GM21619 (cell line): ENCODE measurements around the gene DNAH7.

ENCODE experiments used
- ATAC-seq: cut with Tn5 transposase; IDR thresholded peaks from one replicate; pipeline ENCODE4 v1.9.1; 2021; ENCODE audit not compliant: unreplicated experiment

The DNAH7 gene

DNA sequence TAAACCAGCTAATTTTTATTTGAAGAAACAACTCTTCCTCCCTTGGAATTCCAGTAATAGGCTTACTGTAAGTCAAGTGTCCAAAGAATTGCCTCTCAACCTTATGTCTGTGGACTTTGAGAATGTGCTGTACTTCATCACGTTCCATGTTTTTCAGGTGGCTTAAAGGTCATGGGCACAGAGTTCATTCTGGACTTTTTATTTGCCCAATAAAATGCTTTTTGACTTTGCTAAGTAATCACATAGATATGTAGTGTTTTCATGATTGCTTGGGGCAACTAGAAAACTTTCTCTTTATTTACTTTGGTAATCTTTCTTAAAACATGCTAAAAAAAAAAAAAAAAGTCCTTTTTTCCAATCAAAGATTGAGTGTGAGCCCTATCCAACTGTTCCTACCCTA, 10.4 kb upstream of the DNAH7 start:
- ATAC-seq: no peak

DNA sequence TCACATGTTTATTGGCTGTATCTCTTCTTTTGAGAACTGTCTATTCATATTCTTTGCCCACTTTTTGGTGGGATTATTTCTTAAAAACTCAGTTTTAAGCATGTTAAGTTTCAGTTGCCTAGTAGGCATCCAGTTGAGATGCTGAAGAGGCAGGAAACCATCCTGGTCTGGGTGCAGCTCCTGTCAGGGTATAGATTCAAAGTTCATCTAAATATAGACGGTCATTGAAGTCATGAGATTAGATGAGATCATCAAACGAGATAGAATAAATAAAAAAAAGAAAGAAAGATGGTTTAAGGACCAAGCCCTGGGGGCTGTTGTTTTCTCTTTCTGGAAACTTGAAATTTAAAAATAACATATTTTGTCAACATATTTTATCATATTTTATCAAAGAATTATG, 9.2 kb upstream of the DNAH7 start:
- ATAC-seq: no peak

DNA sequence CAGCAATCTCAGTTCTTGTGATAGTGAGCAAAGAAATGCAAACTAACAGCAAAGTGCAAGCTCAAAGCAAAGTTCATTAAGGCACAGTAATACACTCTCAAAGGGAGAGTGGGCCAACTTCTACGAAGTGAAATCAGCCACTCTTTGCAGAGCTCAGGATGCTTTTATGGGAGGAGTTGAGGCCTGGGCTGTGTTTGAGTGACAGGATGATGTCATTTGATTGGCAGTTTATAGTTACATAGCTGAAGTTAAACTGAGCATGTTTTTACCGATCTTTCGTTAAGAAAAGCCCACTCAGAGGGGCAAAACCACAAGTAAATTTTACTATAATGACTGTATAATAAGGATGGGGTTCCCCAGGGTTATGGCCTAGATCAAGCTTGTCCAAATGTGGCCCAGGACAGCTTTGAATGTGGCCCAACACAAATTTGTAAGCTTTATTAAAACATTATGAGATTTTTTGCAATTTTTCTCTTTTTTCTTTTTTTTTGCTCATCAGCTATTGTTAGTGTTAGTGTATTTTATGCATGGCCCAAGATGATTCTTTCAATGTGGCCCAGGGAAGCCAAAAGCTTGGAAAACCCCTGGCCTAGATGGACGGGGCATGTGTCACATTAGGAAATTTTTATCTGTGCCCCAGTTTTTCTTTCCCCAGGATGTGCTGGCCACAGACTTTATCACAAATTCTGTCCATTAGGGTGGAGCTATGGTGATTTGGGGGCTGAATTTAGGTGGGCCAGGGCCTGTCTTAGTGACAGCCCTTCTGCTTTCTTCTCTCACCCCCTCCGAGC, 8.3 kb upstream of the DNAH7 start:
- peak; percentile 43 for ATAC-seq

DNA sequence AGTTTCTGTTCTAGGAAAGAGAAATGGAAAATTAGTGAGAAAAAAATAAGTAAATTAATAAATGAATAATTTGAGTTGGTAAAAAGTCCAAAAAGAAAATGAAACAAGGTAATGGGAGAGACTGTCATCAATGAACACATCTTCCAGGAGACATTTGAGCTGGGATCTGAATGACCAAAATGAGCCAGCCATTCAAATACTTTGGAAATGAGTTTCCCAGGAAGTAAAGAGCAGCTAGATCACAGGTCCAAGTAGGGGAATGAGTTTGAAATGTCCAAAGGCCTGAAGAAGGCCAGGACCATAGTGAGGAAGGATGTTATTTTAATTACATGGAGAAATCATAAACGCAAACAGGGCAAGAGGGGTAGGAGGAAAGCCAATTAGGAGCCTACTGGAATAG, 6.6 kb upstream of the DNAH7 start:
- no peak for ATAC-seq

DNA sequence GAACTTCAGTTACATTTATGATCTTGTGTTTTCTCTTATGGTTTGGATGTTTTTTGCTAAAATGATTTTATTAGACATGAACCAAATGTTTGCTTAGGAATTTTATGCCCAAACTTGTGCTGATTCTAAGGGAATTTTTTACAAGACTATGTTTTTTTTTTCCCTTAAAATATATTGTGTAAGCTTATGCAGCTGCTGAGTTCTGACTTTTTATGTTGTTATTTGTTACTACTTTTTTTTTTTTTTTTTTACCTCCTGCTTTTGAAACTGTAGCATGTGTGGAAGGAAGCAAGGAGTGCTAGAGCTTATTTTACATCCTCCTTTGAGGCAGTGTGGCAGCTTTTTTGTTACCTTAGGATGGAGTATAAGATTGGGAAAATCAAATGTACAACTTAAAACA, 6.0 kb upstream of the DNAH7 start:
- ATAC-seq: no peak

DNA sequence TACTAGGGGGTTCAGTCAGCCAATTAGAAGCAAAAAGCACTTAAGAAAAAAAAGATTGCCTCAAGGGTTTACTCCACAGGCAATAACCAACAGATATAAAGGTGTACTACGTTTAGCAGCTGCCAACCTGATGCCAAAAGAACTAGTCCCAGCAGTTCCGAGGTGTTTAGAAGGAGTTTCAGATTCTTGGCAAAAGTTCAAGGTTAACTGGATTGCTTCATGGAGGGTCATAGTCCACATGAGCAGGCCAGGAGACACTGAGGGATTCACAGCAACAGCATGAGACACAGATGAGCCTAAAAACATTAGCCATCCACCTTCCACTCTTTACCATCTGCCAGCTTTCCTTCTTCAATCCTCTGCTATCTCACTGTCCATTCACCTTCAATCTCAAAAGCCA, 4.9 kb upstream of the DNAH7 start:
- no peak for ATAC-seq

DNA sequence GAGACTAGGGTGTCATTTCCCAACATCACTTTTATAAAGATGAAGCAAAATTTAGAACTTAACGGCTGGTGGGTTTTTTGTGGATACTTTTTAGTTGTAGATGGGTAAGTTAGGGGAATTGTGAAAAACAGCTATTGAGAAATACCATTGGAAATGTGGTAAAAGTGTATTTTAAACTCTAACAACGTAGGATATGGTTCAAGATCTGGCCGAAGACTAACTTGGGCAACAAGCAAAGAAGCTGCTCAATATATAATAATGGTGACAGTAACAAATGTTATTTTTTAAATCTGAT, 1.6 kb downstream of the DNAH7 start:
- ATAC-seq: no peak

DNA sequence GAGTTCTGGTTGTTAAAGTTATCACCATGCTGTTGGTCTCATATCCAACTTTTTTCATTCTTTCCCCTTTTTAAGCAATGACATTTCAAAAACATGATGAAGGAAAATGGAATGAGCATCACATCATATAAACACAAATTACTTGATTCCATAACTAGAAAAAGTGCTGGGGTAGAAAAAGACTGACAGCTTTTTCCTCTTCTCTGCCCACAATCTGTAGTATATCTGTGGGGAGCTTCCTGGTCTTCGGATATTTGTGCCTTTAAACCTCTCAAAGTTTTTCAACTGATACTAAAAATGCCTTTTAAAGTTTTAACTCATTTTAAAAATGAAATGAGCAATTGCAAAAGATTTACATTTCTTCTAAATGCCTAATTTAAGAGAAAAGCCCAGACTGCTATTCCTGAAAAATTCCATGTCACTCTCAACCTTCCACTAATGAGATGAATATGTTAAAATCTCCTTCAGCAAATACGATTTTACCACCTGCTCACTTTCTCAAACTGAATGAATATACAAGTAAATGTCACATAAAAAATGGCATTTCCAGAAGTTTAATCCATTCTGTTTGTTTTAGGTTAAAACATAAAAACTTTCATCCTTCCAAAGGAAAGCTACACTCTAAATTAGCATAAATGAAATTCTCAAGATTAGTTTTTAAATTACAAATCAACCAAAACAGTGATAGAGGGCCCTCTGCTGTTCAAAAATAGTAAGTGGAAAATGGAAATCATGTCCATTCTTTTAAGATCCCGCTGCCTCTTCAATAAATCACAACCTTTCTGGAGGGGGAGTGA, 2.1 kb downstream of the DNAH7 start:
- no peak for ATAC-seq

DNA sequence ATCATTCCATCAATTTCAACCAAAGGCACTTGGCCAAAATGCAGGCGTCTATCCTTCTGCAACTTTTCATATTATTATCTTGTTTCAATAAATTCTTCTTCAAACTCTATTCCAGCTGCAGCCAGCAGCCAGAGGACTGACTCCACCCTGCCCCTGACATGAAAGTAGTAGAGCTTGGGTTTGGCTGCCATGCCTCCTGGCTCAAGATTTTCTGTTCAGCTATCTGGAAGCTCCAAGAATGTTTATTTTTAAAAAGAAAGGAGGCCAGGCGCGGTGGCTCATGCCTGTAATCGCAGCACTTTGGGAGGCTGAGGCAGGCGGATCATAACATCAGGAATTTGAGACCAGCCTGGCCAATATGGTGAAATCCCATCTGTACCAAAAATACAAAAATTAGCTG, 4.9 kb downstream of the DNAH7 start:
- ATAC-seq: no peak

DNA sequence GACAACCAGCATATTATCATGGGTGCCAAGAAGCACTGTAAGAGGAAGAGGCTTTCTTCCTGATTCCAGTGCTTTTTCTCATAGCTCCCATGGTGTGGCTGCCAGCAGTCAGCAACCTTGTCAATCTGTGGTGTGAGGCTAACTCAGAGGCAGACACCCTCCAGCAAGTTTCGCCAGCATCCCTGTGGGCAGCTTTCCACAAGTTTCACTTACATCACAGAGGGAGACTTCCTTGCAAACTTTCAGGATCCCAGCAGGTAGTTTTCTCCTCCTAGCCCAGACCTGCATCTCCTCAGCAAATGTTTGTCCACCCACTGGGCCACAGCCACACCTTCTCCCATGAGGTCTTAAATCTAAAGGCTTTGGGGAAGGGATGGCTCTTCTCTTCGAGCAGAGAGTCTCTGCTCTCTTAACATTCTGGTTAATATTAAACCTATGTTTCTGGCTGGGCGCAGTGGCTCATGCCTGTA, 9.1 kb downstream of the DNAH7 start:
- ATAC-seq: no peak

DNA sequence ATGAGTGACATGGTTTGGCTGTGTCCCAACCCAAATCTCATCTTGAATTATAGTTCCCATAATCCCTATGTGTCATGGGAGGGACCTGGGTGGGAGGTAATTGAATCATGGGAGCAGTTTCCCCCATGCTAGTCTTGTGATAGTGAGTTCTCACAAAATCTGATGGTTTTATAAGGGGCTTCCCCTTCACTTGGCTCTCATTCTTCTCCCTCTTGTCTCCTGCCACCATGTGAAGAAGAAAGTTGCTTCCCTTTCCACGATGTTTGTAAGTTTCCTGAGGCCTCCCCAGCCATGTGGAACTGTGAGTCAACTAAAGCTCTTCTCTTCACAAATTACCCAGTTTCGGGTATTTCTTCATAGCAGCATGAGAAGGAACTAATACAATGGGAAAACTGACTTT, 14.0 kb downstream of the DNAH7 start:
- ATAC-seq: no peak

DNA sequence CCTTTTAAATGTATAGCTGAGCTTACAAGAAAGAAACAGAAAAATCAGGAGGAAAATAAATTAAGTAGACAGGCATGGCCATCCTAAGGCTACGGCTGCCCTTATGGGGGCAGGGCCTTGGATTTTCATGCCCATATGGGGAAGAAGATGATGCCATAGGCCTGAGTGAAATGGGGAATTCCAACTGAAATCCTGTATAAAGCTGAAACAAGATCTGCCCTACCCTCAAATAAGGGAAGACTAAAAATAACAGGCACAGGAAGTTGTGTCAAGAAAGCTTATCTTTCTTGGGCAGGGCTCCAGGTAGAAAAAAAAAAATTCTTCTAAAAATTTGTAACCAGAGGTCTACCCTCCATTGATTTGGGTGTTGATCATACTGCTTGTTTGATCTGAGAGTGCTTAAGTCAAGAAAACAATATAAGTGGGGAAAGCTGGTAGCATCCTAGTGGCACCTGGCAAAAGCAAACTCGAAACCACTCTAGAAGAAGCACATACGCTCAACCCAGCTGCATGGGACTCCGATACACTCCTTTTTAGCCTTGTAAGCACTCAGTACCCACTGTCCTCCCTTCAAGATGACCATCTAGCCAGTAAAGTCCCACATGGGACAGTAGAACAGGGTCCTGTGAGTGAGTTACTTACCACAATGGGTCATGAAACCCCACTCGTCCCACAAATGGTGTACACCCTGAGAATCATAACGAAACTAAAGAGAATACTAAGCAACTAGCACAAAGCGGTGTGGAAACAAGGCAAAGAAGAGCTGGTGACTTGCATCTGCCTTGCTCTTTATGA, 22.3 kb downstream of the DNAH7 start:
- peak; percentile 68 for ATAC-seq

DNA sequence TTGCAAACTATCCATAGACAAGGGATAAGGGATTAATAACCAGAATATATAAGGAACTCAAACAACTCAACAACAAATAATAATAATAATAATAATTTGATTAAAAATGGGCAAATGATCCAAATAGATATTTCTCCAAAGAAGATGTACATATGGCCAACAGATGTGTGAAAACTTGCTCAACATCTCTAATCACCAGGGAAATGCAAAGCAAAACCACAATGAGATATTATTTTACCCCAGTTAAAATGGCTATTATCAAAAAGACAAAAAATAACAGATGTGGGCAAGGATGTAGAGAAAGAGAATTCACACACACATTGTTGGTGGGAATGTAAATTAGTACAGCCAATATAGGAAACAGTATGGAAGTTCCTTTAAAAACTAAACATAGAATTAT, 26.9 kb downstream of the DNAH7 start:
- no peak for ATAC-seq

DNA sequence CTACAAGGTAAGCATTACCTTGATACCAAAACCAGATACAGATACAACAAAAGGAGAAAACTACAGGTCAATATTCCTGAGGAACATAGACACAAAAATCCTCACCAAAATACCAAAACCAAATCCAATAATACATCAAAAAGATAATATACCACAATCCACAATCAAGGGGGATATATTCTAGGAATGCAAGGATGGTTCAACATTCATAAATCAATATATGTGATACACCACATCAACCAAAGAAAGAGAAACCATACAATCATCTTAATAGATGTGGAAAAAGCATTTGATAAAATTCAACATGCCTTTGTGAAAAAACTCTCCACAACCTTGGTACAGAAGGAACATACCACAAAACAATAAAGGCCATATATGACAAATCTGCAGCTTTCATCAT, 28.4 kb downstream of the DNAH7 start:
- ATAC-seq: no peak

DNA sequence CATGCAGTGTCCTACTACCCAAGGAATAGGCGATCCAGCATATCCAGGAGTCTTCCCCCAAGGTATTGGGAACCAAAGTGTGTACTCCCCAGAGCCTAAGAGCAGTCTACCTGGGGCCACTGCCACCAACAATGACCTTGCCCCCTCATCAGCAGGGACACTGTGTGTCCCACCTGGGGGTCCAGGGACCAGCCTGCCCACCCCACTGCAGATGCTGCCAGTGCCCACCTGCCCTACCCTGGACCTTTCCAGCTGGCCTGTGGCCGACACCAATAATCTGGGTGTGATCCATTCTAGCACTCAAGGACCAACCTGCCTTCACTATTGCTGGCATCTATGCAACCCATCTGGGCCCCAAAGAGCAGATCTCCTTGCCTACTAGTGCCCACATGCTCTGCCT, 32.2 kb downstream of the DNAH7 start:
- no peak for ATAC-seq

DNA sequence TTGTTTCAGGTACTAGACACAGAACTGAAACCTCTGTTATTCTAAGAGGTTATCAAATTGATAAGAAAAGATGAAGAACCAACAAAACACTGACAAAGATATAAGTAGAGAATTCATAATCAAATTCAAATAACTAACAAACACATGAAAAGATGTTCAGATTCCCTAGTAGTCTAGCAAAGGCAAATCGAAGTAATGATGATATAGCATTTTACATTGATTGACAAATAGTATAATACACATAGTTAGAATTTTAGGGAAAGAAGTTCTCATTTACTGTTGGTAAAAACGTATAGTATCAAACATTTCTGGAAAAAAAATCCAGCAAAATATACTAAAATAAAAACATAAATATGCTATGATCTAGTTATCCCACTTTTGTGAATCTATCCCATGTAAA, 50.6 kb downstream of the DNAH7 start:
- no peak for ATAC-seq

DNA sequence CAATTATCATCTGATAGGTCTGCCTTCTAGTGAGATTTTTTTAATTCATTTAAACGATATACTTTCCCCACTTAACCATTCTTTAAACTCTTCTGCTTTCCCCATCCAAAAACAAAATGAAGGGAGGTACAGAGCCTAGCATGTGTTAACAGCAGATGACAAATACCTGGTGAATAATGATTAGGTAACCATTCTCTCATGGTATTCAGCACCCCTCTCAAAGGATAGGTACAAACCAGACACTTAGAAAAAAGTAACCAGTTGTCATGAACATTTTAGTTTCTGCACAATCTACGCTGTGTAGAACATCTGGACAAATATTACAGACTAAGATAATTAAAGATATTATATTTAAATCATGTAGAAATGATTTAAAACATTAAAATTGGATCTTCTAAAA, 56.3 kb downstream of the DNAH7 start:
- no peak for ATAC-seq

DNA sequence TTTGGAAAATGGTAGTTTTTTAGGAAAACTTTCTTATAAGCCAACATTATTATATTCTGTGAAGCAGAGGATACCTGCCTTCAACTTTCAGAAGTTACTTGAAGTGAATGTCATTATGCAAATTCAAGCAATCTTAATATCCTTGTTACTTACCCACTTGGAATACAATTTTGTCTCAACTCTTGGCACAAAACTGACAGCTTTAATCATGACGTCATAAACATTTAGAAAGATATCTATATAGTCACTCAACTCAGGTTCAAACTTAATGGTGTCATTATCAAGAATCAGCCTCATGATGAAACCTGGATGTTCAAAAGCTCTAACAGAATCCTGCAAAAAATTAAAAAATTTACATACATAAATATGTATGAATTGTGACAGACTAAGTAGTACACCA, 68.1 kb downstream of the DNAH7 start:
- ATAC-seq: no peak

DNA sequence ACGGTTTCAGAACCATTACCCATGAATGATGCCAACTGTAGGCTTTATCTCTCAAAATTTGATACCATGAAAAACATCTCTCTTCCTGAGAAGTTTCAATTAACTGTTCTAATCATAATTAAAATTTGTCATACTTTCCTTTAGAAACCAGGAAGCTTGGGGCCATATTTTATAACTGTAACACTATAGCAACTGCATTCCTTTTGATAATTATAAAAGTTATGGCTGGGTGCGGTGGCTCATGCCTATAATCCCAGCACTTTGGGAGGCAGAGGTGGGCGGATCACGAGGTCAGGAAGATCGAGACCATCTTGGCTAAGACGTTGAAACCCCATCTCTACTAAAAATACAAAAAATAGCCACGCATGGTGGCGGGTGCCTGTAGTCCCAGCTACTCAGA, 70.6 kb downstream of the DNAH7 start:
- no peak for ATAC-seq

DNA sequence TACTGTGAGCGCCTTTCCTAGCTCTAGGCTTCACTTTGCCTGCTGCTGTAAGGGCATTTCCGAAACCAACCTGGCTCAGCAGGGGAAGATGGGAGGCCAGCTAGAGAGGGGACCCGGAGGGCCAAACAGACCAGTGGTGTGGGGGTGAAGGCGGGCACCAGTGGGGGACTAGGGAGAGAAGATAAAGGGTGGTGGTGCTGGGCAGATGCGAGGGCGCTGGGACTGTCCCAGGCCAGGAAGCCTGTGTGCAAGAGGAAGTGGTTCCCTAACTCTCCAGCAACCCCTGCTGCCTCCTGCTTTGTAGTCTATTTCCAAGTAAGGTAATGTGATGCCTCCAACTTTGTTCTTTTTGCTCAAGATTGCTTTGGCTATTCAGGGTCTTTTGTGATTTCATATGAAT, 73.1 kb downstream of the DNAH7 start:
- ATAC-seq: no peak

DNA sequence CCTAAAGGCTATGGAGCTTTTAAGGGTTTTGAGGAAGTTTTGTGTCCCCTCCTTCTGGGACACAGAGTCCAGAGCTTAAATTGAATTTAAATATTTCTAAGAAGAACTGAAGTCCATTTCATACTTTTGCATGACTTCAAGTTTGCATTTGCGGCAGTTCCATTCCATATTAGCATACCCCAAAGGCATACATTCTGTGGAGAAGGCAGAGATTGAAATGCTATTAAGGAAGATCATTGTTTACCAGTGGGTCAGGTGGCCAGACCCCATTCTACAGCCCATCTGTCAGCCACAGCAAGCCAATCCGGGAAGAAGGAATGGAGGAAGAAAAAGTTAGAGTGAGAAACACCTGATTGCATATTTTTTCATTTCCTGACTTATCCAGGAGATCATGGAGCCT, 75.0 kb downstream of the DNAH7 start:
- ATAC-seq: no peak

DNA sequence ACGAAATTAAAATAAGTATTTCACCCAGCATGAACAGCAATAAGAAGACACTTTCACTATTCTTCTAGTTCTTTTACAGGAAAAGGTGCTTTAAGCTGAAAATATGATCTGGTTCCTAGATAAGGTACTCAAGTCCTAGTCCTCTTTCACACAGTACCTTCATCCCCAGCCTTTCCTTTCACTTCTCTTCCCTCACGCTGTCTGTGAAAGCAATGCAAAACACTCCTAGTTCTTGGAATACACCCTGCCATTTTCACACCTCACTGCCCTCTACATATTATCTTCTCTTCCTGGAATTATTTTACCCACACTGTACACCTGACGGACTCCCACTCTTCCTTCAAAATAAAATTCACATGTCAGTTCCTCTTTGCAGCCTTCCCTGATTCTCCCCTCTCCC, 82.9 kb downstream of the DNAH7 start:
- ATAC-seq: no peak
